ENCODE data around the gene PPM1N.

The PPM1N gene

GRCh38 chr19:45456500-45456815 is 41.8 kb upstream of the PPM1N start:
- H3K4me3 ChIP-seq (ENCODE audit: low read depth, low read length) = no peak overlapping the region
- in situ Hi-C loops (cut with HindIII; ENCODE audit: low sequenced_read_pairs) = no loop called here
- TF ChIP-seq CTCF (IDR thresholded peaks at IDR 0.05; ENCODE audit: low read depth, low read length) = no peak
- DNase-seq (ENCODE audit: low read depth, low spot score) = no peak

GRCh38 chr19:45457776-45458175 is 40.5 kb upstream of the PPM1N start:
- no peak for TF ChIP-seq CTCF (IDR thresholded peaks at IDR 0.05; ENCODE audit: low read depth, low read length)
- no peak overlapping the region for H3K4me3 ChIP-seq (ENCODE audit: low read depth, low read length)
- in situ Hi-C loops (cut with HindIII; ENCODE audit: low sequenced_read_pairs) = no loop called here
- no peak for DNase-seq (ENCODE audit: low read depth, low spot score)

- H3K4me3 ChIP-seq (ENCODE audit: low read depth, low read length) = no peak overlapping the region
- in situ Hi-C loops (cut with HindIII; ENCODE audit: low sequenced_read_pairs) = no loop called here
- no peak for TF ChIP-seq CTCF (IDR thresholded peaks at IDR 0.05; ENCODE audit: low read depth, low read length)
- DNase-seq (ENCODE audit: low read depth, low spot score) = no peak
Observed at GRCh38 chr19:45460807-45461347, 37.4 kb upstream of the PPM1N start.

GRCh38 chr19:45462174-45462573 is 36.1 kb upstream of the PPM1N start:
- no peak overlapping the region for H3K4me3 ChIP-seq (ENCODE audit: low read depth, low read length)
- DNase-seq (ENCODE audit: low read depth, low spot score) = no peak
- no peak for TF ChIP-seq CTCF (IDR thresholded peaks at IDR 0.05; ENCODE audit: low read depth, low read length)
- in situ Hi-C loops (cut with HindIII; ENCODE audit: low sequenced_read_pairs) = no loop called here

GRCh38 chr19:45463241-45463640 is 35.0 kb upstream of the PPM1N start:
- in situ Hi-C loops (cut with HindIII; ENCODE audit: low sequenced_read_pairs) = no loop called here
- H3K4me3 ChIP-seq (ENCODE audit: low read depth, low read length) = no peak overlapping the region
- DNase-seq (ENCODE audit: low read depth, low spot score) = no peak
- TF ChIP-seq CTCF (IDR thresholded peaks at IDR 0.05; ENCODE audit: low read depth, low read length) = no peak

- in situ Hi-C loops (cut with HindIII; ENCODE audit: low sequenced_read_pairs) = no loop called here
- H3K4me3 ChIP-seq (ENCODE audit: low read depth, low read length) = no peak overlapping the region
- no peak for DNase-seq (ENCODE audit: low read depth, low spot score)
- no peak for TF ChIP-seq CTCF (IDR thresholded peaks at IDR 0.05; ENCODE audit: low read depth, low read length)
Observed at GRCh38 chr19:45464274-45464673, 34.0 kb upstream of the PPM1N start.
